22Rv1 (cell line): Measurements from ENCODE around the gene SUFU.

ENCODE experiments used
- H3K27ac ChIP-seq: fragments of 450-650 bp; 2 replicates; pipeline ENCODE4 v1.5.1; 2017
- ZFX ChIP-seq: fragments of 450-650 bp; IDR thresholded peaks from 2 replicates; pipeline ENCODE4 v1.6.1; 2017; ENCODE audit warnings: antibody characterized with exemption, borderline replicate concordance
- TF ChIP-seq, protein P1 (sequence below): fragments of 450-650 bp; IDR thresholded peaks from 2 replicates; pipeline ENCODE4 v1.5.1; 2017; ENCODE audit warnings: mild to moderate bottlenecking

Gene SUFU

GRCh38 chr10:102470579-102471546 lies 32.9 kb upstream of the SUFU start:
- TF ChIP-seq ZFX, result no peak
- TF ChIP-seq, protein P1, sequence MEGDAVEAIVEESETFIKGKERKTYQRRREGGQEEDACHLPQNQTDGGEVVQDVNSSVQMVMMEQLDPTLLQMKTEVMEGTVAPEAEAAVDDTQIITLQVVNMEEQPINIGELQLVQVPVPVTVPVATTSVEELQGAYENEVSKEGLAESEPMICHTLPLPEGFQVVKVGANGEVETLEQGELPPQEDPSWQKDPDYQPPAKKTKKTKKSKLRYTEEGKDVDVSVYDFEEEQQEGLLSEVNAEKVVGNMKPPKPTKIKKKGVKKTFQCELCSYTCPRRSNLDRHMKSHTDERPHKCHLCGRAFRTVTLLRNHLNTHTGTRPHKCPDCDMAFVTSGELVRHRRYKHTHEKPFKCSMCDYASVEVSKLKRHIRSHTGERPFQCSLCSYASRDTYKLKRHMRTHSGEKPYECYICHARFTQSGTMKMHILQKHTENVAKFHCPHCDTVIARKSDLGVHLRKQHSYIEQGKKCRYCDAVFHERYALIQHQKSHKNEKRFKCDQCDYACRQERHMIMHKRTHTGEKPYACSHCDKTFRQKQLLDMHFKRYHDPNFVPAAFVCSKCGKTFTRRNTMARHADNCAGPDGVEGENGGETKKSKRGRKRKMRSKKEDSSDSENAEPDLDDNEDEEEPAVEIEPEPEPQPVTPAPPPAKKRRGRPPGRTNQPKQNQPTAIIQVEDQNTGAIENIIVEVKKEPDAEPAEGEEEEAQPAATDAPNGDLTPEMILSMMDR, result no peak
- H3K27ac ChIP-seq, result no peak overlapping the region

GRCh38 chr10:102473445-102474331 lies 30.1 kb upstream of the SUFU start:
- TF ChIP-seq, protein P1, result no peak
- no peak for TF ChIP-seq ZFX
- H3K27ac ChIP-seq, result no peak overlapping the region

GRCh38 chr10:102475451-102476040 lies 28.2 kb upstream of the SUFU start:
- H3K27ac ChIP-seq, result no peak overlapping the region
- no peak for TF ChIP-seq ZFX
- TF ChIP-seq, protein P1, result no peak

DNA sequence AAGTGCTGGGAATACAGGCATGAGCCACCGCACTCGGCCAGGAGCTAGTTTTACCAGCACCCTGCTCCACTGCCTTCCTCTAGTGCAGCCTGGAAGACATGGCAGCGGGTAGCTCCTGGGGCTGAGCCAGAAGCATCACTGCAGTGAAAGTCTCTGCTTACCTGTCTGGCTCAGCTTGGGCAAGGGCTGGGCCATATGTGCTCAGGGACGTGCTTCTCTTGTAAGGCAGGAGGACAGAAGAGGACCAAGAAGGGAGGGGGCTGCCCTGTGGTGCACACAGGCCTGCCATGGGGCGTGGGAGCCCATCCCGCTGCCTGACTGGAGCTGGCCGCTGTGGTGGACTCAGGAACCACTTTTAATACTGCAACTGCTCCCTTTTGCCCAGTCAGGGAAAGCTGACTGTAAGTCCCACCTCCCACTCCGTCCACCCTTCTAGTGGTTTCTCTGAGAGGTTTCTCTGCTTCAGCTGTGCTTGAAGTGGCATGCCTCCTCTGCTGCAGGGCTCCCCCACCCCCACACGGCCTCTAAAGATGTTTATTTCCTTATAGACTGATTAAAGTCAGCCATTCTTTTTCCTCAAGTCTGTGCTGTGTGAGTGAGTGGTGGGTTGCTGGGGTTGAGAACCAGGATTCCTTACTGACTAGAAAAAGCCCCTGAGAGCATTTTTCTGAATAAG lies 27.2 kb upstream of the SUFU start:
- TF ChIP-seq ZFX, result no peak
- TF ChIP-seq, protein P1, result no peak
- no peak overlapping the region for H3K27ac ChIP-seq

DNA sequence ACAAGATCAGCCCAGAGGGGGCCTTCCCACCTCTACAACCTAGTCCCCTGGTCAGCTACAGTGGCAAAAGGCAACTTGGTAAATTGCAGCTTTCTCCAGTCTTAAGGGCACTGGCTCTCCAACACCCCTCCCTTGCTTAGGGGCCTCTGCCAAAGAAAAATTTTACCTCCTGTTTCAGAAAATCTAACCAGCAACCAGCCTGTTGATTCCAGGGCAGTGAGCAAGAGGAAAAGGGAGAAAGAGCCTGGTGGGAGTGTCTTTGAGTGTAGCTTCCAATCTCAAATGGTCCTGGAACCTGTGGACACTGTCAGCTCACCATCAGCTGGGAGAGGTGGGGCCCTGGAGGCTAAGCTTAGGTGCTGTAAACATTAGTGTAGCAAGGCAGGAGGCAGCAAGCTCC lies 24.1 kb upstream of the SUFU start:
- TF ChIP-seq ZFX, result no peak
- TF ChIP-seq, protein P1, result no peak
- H3K27ac ChIP-seq, result no peak overlapping the region

GRCh38 chr10:102480396-102480795 lies 23.4 kb upstream of the SUFU start:
- TF ChIP-seq, protein P1, result no peak
- TF ChIP-seq ZFX, result no peak
- H3K27ac ChIP-seq, result no peak overlapping the region
